Testis (tissue), 3 donors: ENCODE measurements around the gene STIM1. TPM values are rescaled to one million over a fixed set of nuclear protein-coding genes. Genes with fewer than 3 reads are reported as not detected.

Source experiments
- DNase-seq: peaks from one replicate; pipeline ENCODE4 v3.0.0-alpha.2; 2019
- H3K27ac ChIP-seq, 2 donors: fragments of 200-600 bp; sonication (generic); one replicate each; pipeline ENCODE4 v1.5.1; 2019
- H3K27me3 ChIP-seq: fragments of 200-600 bp; sonication (generic); one replicate; pipeline ENCODE4 v1.5.1; 2019
- H3K36me3 ChIP-seq: fragments of 200-600 bp; sonication (generic); one replicate; pipeline ENCODE4 v1.5.1; 2017; ENCODE audit warnings: low read depth; ENCODE audit errors: missing control alignments
- H3K4me1 ChIP-seq: fragments of 200-600 bp; sonication (generic); one replicate; pipeline ENCODE4 v1.5.1; 2019
- H3K4me3 ChIP-seq, 2 donors: fragments of 200-600 bp; sonication (generic); one replicate each; pipeline ENCODE4 v1.5.1; 2017 to 2019
- H3K9me3 ChIP-seq: fragments of 200-600 bp; sonication (generic); one replicate; pipeline ENCODE4 v1.5.1; 2017
- CTCF ChIP-seq, 3 experiments: fragments of 450-650 bp in 2 of 3; fragments of 200-600 bp in 1 of 3; sonication (generic) in 1 of 3; IDR thresholded peaks; one replicate each; pipeline ENCODE4 v1.5.1; 2016 to 2019; ENCODE audit warnings: antibody characterized with exemption in 3 of 3, mild to moderate bottlenecking in 2 of 3, moderate library complexity in 1 of 3
- POLR2A ChIP-seq: fragments of 450-650 bp; IDR thresholded peaks from one replicate; pipeline ENCODE4 v1.6.1; 2017; ENCODE audit warnings: antibody characterized with exemption, mild to moderate bottlenecking, moderate library complexity
- WGBS, 2 donors: methylation state at CpG; one replicate each; pipeline ENCODE4 v1.1.5; 2018; 5-methylcytosine and 5-hydroxymethylcytosine counted together
- intact Hi-C: fragments of 100-400 bp; cut with DNase I; formaldehyde crosslinking; loops from one replicate; pipeline ENCODE4 v1.15.1; 2023; ENCODE audit warnings: low total_unique reads
- polyA plus RNA-seq: library from polyadenylated mRNA; stranded (reverse); fragments of 350-450 nt; fragmentation: Illumina TruSeq; extraction: RNeasy Lipid Tissue Mini Kit (QIAGEN cat#74804); gene quantifications from one replicate; pipeline ENCODE4 v1.2.3, GENCODE V29; 2014; ENCODE audit warnings: low read depth, low replicate concordance; ENCODE audit not compliant: insufficient read depth
- total RNA-seq, 2 donors: library from RNA; depleted of rRNA; stranded (reverse); fragments of >200 nt; gene quantifications; one replicate each; pipeline ENCODE4 v1.2.3, GENCODE V29; 2016

The STIM1 gene
- total and polyA plus RNA-seq, 3 donors from 2014 or later: 78.2 to 95.5 (median 87.1) TPM

GRCh38 chr11:4086575-4087353, 231.3 kb downstream of the STIM1 start:
- TF ChIP-seq POLR2A: no peak
- TF ChIP-seq CTCF (IDR thresholded peaks at IDR 0.05): no peak
- Histone ChIP-seq H3K36me3 (no peaks in the 10 kb centered on the region), H3K4me3 (no peak overlapping the region), H3K4me1 (no peaks in the 10 kb centered on the region), H3K9me3 (no peaks in the 10 kb centered on the region), H3K27me3 (no peaks in the 10 kb centered on the region), H3K27ac (no peak overlapping the region)
- no peak for DNase-seq
- 82 to 91% methylated on average over 8 of the region's 8 CpGs for WGBS, 2 donors
- intact Hi-C loops: no loop called here

GRCh38 chr11:4087551-4087950, 232.1 kb downstream of the STIM1 start:
- WGBS, 2 donors: 87 to 90% methylated on average over 5 of the region's 5 CpGs
- Histone ChIP-seq H3K4me3 (no peak overlapping the region), H3K27ac (no peak overlapping the region), H3K9me3 (no peaks in the 10 kb centered on the region), H3K36me3 (no peaks in the 10 kb centered on the region), H3K27me3 (no peaks in the 10 kb centered on the region), H3K4me1 (no peaks in the 10 kb centered on the region)
- intact Hi-C loops: no loop called here
- no peak for DNase-seq
- TF ChIP-seq POLR2A (no peak), CTCF (IDR thresholded peaks at IDR 0.05) (peak in 1 of 3 experiments; percentile 9)

GRCh38 chr11:4090258-4090657, 234.8 kb downstream of the STIM1 start:
- Histone ChIP-seq H3K4me1 (peaks cover 3% of the 10 kb centered on the region), H3K36me3 (no peaks in the 10 kb centered on the region), H3K27ac (no peak overlapping the region), H3K4me3 (no peak overlapping the region), H3K27me3 (no peaks in the 10 kb centered on the region), H3K9me3 (no peaks in the 10 kb centered on the region)
- 91 to 93% methylated on average over 2 of the region's 2 CpGs for WGBS, 2 donors
- no peak for DNase-seq
- intact Hi-C loops: no loop called here
- TF ChIP-seq CTCF (IDR thresholded peaks at IDR 0.05) (no peak), POLR2A (no peak)

GRCh38 chr11:4092026-4092425, 236.6 kb downstream of the STIM1 start:
- Histone ChIP-seq H3K27ac (no peak overlapping the region), H3K4me3 (no peak overlapping the region), H3K9me3 (no peaks in the 10 kb centered on the region), H3K36me3 (no peaks in the 10 kb centered on the region), H3K4me1 (peaks cover 13% of the 10 kb centered on the region), H3K27me3 (no peaks in the 10 kb centered on the region)
- no peak for TF ChIP-seq POLR2A
- TF ChIP-seq CTCF (IDR thresholded peaks at IDR 0.05): no peak
- intact Hi-C loops: no loop called here
- DNase-seq: no peak
- 24 to 35% methylated on average over 2 of the region's 2 CpGs for WGBS, 2 donors
